Measurements from ENCODE around the gene POU2AF2.

Gene POU2AF2

GRCh38 chr11:111231836-111232235 lies 13.7 kb upstream of the POU2AF2 start:
- TF ChIP-seq RAD21 (IDR thresholded peaks at IDR 0.05; ENCODE audit: low read depth): no peak
- no peak for TF ChIP-seq TEAD4 (IDR thresholded peaks at IDR 0.05)
- no peak for TF ChIP-seq CEBPB (IDR thresholded peaks at IDR 0.05)
- TF ChIP-seq ZBTB7A (IDR thresholded peaks at IDR 0.05; ENCODE audit: low read depth): no peak
- TF ChIP-seq CREB1 (IDR thresholded peaks at IDR 0.05; ENCODE audit: low read depth): no peak
- TF ChIP-seq EP300 (IDR thresholded peaks at IDR 0.05; ENCODE audit: borderline replicate concordance): no peak
- no peak for TF ChIP-seq USF1 (IDR thresholded peaks at IDR 0.05)
- TF ChIP-seq NFIC (IDR thresholded peaks at IDR 0.05): no peak
- TF ChIP-seq MAX (IDR thresholded peaks at IDR 0.05): no peak
- TF ChIP-seq REST (IDR thresholded peaks at IDR 0.05; ENCODE audit: low read depth): no peak
- TF ChIP-seq TAF1 (IDR thresholded peaks at IDR 0.05; ENCODE audit: low read depth): no peak
- TF ChIP-seq TCF12 (IDR thresholded peaks at IDR 0.05; ENCODE audit: low read depth): no peak
- no peak for TF ChIP-seq FOXM1 (IDR thresholded peaks at IDR 0.05; ENCODE audit: borderline replicate concordance, low read depth)
- TF ChIP-seq EGR1 (IDR thresholded peaks at IDR 0.05): no peak
- no peak for TF ChIP-seq YY1 (IDR thresholded peaks at IDR 0.05; ENCODE audit: low read depth)

GRCh38 chr11:111236383-111236782 lies 9.1 kb upstream of the POU2AF2 start:
- no peak for TF ChIP-seq CREB1 (IDR thresholded peaks at IDR 0.05; ENCODE audit: low read depth)
- TF ChIP-seq USF1 (IDR thresholded peaks at IDR 0.05): no peak
- no peak for TF ChIP-seq EP300 (IDR thresholded peaks at IDR 0.05; ENCODE audit: borderline replicate concordance)
- no peak for TF ChIP-seq TEAD4 (IDR thresholded peaks at IDR 0.05)
- no peak for TF ChIP-seq ZBTB7A (IDR thresholded peaks at IDR 0.05; ENCODE audit: low read depth)
- TF ChIP-seq NFIC (IDR thresholded peaks at IDR 0.05): no peak
- no peak for TF ChIP-seq CEBPB (IDR thresholded peaks at IDR 0.05)
- no peak for TF ChIP-seq FOXM1 (IDR thresholded peaks at IDR 0.05; ENCODE audit: borderline replicate concordance, low read depth)
- TF ChIP-seq REST (IDR thresholded peaks at IDR 0.05; ENCODE audit: low read depth): no peak
- TF ChIP-seq RAD21 (IDR thresholded peaks at IDR 0.05; ENCODE audit: low read depth): no peak

GRCh38 chr11:111237926-111238325 lies 7.6 kb upstream of the POU2AF2 start:
- TF ChIP-seq REST (IDR thresholded peaks at IDR 0.05; ENCODE audit: low read depth) (no peak), CEBPB (IDR thresholded peaks at IDR 0.05) (no peak), EGR1 (IDR thresholded peaks at IDR 0.05) (no peak), TCF12 (IDR thresholded peaks at IDR 0.05; ENCODE audit: low read depth) (no peak), MAX (IDR thresholded peaks at IDR 0.05) (no peak), CREB1 (IDR thresholded peaks at IDR 0.05; ENCODE audit: low read depth) (no peak), RAD21 (IDR thresholded peaks at IDR 0.05; ENCODE audit: low read depth) (no peak), TAF1 (IDR thresholded peaks at IDR 0.05; ENCODE audit: low read depth) (no peak), FOXM1 (IDR thresholded peaks at IDR 0.05; ENCODE audit: borderline replicate concordance, low read depth) (no peak), YY1 (IDR thresholded peaks at IDR 0.05; ENCODE audit: low read depth) (no peak), TEAD4 (IDR thresholded peaks at IDR 0.05) (no peak), EP300 (IDR thresholded peaks at IDR 0.05; ENCODE audit: borderline replicate concordance) (no peak), NFIC (IDR thresholded peaks at IDR 0.05) (no peak), USF1 (IDR thresholded peaks at IDR 0.05) (no peak), ZBTB7A (IDR thresholded peaks at IDR 0.05; ENCODE audit: low read depth) (no peak)

- TF ChIP-seq USF1 (IDR thresholded peaks at IDR 0.05): no peak
- no peak for TF ChIP-seq CEBPB (IDR thresholded peaks at IDR 0.05)
- TF ChIP-seq EP300 (IDR thresholded peaks at IDR 0.05; ENCODE audit: borderline replicate concordance): no peak
- TF ChIP-seq RAD21 (IDR thresholded peaks at IDR 0.05; ENCODE audit: low read depth): no peak
- TF ChIP-seq ZBTB7A (IDR thresholded peaks at IDR 0.05; ENCODE audit: low read depth): no peak
- TF ChIP-seq NFIC (IDR thresholded peaks at IDR 0.05): no peak
- TF ChIP-seq FOXM1 (IDR thresholded peaks at IDR 0.05; ENCODE audit: borderline replicate concordance, low read depth): no peak
- no peak for TF ChIP-seq YY1 (IDR thresholded peaks at IDR 0.05; ENCODE audit: low read depth)
- TF ChIP-seq TAF1 (IDR thresholded peaks at IDR 0.05; ENCODE audit: low read depth): no peak
- no peak for TF ChIP-seq REST (IDR thresholded peaks at IDR 0.05; ENCODE audit: low read depth)
Observed at GRCh38 chr11:111246956-111247355, 1.4 kb downstream of the POU2AF2 start.
